Lung (tissue), 12 donors: ENCODE data around the gene OLFML2A. TPM values are rescaled to one million over a fixed set of nuclear protein-coding genes. Genes with fewer than 3 reads are reported as not detected.

ENCODE experiments used
- ATAC-seq: fragments of 200-7000 bp; cut with Tn5 transposase; one replicate; pipeline ENCODE4 v1.9.1; 2020; ENCODE audit warnings: moderate number of reproducible peaks; ENCODE audit not compliant: insufficient read depth, low FRiP score
- DNase-seq, 3 donors: peaks; one replicate each; pipeline ENCODE4 v3.0.0-alpha.2; 2013 to 2017
- H3K27ac ChIP-seq, 2 donors: one replicate each; pipeline ENCODE4 v1.5.1; 2013; ENCODE audit warnings: mild to moderate bottlenecking in 2 of 2, moderate library complexity in 2 of 2, control low read depth in 1 of 2, inconsistent platforms in 1 of 2, low read depth in 1 of 2, low read length in 1 of 2
- H3K27me3 ChIP-seq, 3 donors: one replicate each; pipeline ENCODE4 v1.5.1; 2013; ENCODE audit warnings: low read length in 2 of 3; ENCODE audit not compliant: control insufficient read depth in 3 of 3, insufficient read depth in 3 of 3
- H3K36me3 ChIP-seq, 4 donors: one replicate each; pipeline ENCODE4 v1.5.1; 2013; ENCODE audit warnings: low read length in 4 of 4, mild to moderate bottlenecking in 1 of 4, moderate library complexity in 1 of 4; ENCODE audit not compliant: control insufficient read depth in 4 of 4, insufficient read depth in 4 of 4
- H3K4me1 ChIP-seq, 5 donors: one replicate each; pipeline ENCODE4 v1.5.1; 2013; ENCODE audit warnings: low read length in 5 of 5, mild to moderate bottlenecking in 2 of 5, moderate library complexity in 1 of 5; ENCODE audit not compliant: control insufficient read depth in 5 of 5, insufficient read depth in 5 of 5
- H3K4me3 ChIP-seq: one replicate; pipeline ENCODE4 v1.5.1; 2013; ENCODE audit warnings: mild to moderate bottlenecking, control low read depth, moderate library complexity
- H3K9ac ChIP-seq, 2 donors: one replicate each; pipeline ENCODE4 v1.5.1; 2013; ENCODE audit warnings: low read length in 2 of 2, control low read depth in 1 of 2; ENCODE audit not compliant: insufficient read depth in 1 of 2
- H3K9me3 ChIP-seq, 4 donors: one replicate each; pipeline ENCODE4 v1.5.1; 2013; ENCODE audit warnings: low read length in 3 of 4, mild to moderate bottlenecking in 1 of 4, moderate library complexity in 1 of 4; ENCODE audit not compliant: control insufficient read depth in 4 of 4, insufficient read depth in 3 of 4
- CTCF ChIP-seq: IDR thresholded peaks from 2 replicates; pipeline ENCODE4 v1.5.1; 2012; ENCODE audit warnings: mild to moderate bottlenecking; ENCODE audit errors: control extremely low read depth, extremely low read depth
- WGBS, 2 donors: extraction: QIAGEN DNeasy Blood & Tissue Kit; methylation state at CpG; one replicate each; pipeline ENCODE4 v1.1.7; 2013; 5-methylcytosine and 5-hydroxymethylcytosine counted together
- polyA plus RNA-seq, 2 donors: library from polyadenylated mRNA; stranded (reverse); fragments of 200-250 nt; gene quantifications; one replicate each; pipeline ENCODE4 v1.2.1, GENCODE V29; 2013
- total RNA-seq, 2 donors: library from RNA; depleted of rRNA in 1 of 2; stranded (reverse); fragments of >200 nt in 1 of 2; gene quantifications; one replicate each; pipeline ENCODE4 v1.2.1, GENCODE V29; 2014 to 2021
- donor health status: control.
- donor health status: control.
- donor health status: Bipolar disorder and iron deficiency.
- donor health status: healthy.
- donor health status: DM: yes; HTN: yes; CAD: no.

Gene OLFML2A
- total and polyA plus RNA-seq, 4 donors = 2.0 to 56.7 (median 7.5) TPM

GRCh38 chr9:124765439-124765835, 11.5 kb upstream of the OLFML2A start:
- no peak for ATAC-seq
- H3K4me1 ChIP-seq = peaks cover 0 to 12% (median 3%) of the 10 kb centered on the region in 5 donors
- H3K27me3 ChIP-seq = peaks cover 0 to 52% (median 47%) of the 10 kb centered on the region in 3 donors
- H3K36me3 ChIP-seq = no peaks in the 10 kb centered on the region
- no peak overlapping the region for H3K9ac ChIP-seq
- no peak overlapping the region for H3K27ac ChIP-seq
- WGBS, 2 donors = 80 to 87% methylated on average over 6 of the region's 6 CpGs
- no peak for DNase-seq
- no peak overlapping the region for H3K4me3 ChIP-seq
- no peak for TF ChIP-seq CTCF
- H3K9me3 ChIP-seq = peaks cover 0 to 3% (median 0%) of the 10 kb centered on the region in 4 donors

GRCh38 chr9:124766326-124766725, 10.6 kb upstream of the OLFML2A start:
- peaks cover 0 to 12% (median 4%) of the 10 kb centered on the region in 5 donors for H3K4me1 ChIP-seq
- peaks cover 0 to 3% (median 0%) of the 10 kb centered on the region in 4 donors for H3K9me3 ChIP-seq
- TF ChIP-seq CTCF = no peak
- 91 to 98% methylated on average over 1 of the region's 1 CpG for WGBS, 2 donors
- peaks cover 0 to 52% (median 47%) of the 10 kb centered on the region in 3 donors for H3K27me3 ChIP-seq
- no peak for ATAC-seq
- H3K4me3 ChIP-seq = no peak overlapping the region
- H3K36me3 ChIP-seq = no peaks in the 10 kb centered on the region
- H3K9ac ChIP-seq = no peak overlapping the region
- DNase-seq = peak in 1 of 3 donors; percentile 20
- no peak overlapping the region for H3K27ac ChIP-seq

- Histone ChIP-seq H3K4me3 (no peak overlapping the region), H3K4me1 (peaks cover 0 to 16% (median 4%) of the 10 kb centered on the region in 5 donors), H3K9me3 (peaks cover 0 to 3% (median 0%) of the 10 kb centered on the region in 4 donors), H3K36me3 (no peaks in the 10 kb centered on the region), H3K27me3 (peaks cover 0 to 50% (median 43%) of the 10 kb centered on the region in 3 donors), H3K27ac (no peak overlapping the region), H3K9ac (no peak overlapping the region)
- DNase-seq (peak in 2 of 3 donors; percentile 15 to 41), ATAC-seq (no peak)
- 77 to 78% methylated on average over 4 of the region's 4 CpGs for WGBS, 2 donors
- no peak for TF ChIP-seq CTCF
These were observed 9.9 kb upstream of the OLFML2A start for GRCh38 chr9:124766815-124767554.
